BJ (cell line): ENCODE data around the gene SCG2. TPM values are rescaled to one million over a fixed set of nuclear protein-coding genes. Genes with fewer than 3 reads are reported as not detected.
A peak's percentile ranks its signal among the peaks of the same experiment; 100 is the strongest.

ENCODE experiments used
- CTCF ChIA-PET: fragments of 350-600 bp; formaldehyde crosslinking; extraction: SDS; loops from one replicate; lab custom pipeline; 2021; ENCODE audit warnings: antibody characterized with exemption, inconsistent platforms; lab: Yijun Ruan, JAX
- POLR2A ChIA-PET: fragments of 300-600 bp; sonication (Branson Sonifier 250); formaldehyde crosslinking; extraction: SDS; loops from one replicate; lab custom pipeline; 2021; ENCODE audit warnings: antibody characterized with exemption; lab: Charles Lee
- DNase-seq: peaks from one replicate; pipeline ENCODE4 v3.0.0-alpha.2; 2011; ENCODE audit warnings: low read depth
- H3K27me3 ChIP-seq: 2 replicates; pipeline ENCODE4 v1.6.0; 2011; ENCODE audit warnings: low read length; ENCODE audit not compliant: control insufficient read depth, insufficient read depth
- H3K36me3 ChIP-seq: 2 replicates; pipeline ENCODE4 v1.5.1; 2011; ENCODE audit warnings: low read length; ENCODE audit not compliant: control insufficient read depth, insufficient read depth
- H3K4me3 ChIP-seq: 2 replicates; pipeline ENCODE4 v1.5.1; 2011; ENCODE audit warnings: low read depth, mild to moderate bottlenecking, control low read depth, low read length
- CTCF ChIP-seq: IDR thresholded peaks from 2 replicates; pipeline ENCODE4 v1.5.1; 2011; ENCODE audit warnings: low read depth, mild to moderate bottlenecking, control low read depth, inconsistent platforms, low read length, moderate library complexity; ENCODE audit not compliant: insufficient read depth
- polyA plus RNA-seq: library from polyadenylated mRNA; depleted of rRNA; stranded (reverse); fragments of >200 nt; gene quantifications from 2 replicates; pipeline ENCODE4 v1.2.3, GENCODE V29; 2011

Gene SCG2
- polyA plus RNA-seq, 1 experiment = 0.26 TPM

GRCh38 chr2:223585666-223586065 is 16.5 kb downstream of the SCG2 start:
- DNase-seq = no peak
- no peaks in the 10 kb centered on the region for H3K27me3 ChIP-seq
- ChIA-PET POLR2A (interaction anchor here (0.6 to 1.0 kb wide), 2 partner anchors 11 to 125 kb away, joined by 3 read pairs; no protein-coding TSS in a partner anchor), CTCF (interaction anchor here (1.3 to 1.7 kb wide), 3 partner anchors 9 to 38 kb away, joined by 3 to 4 read pairs (median 3); no protein-coding TSS in a partner anchor)
- H3K36me3 ChIP-seq = no peaks in the 10 kb centered on the region
- no peak overlapping the region for H3K4me3 ChIP-seq
- TF ChIP-seq CTCF = no peak

GRCh38 chr2:223582001-223582400 is 20.2 kb downstream of the SCG2 start:
- no peak overlapping the region for H3K4me3 ChIP-seq
- no peak for DNase-seq
- no peaks in the 10 kb centered on the region for H3K36me3 ChIP-seq
- no peak for TF ChIP-seq CTCF
- CTCF ChIA-PET = no interaction called here
- POLR2A ChIA-PET = no interaction called here
- H3K27me3 ChIP-seq = no peaks in the 10 kb centered on the region

GRCh38 chr2:223580951-223581350 is 21.2 kb downstream of the SCG2 start:
- no peaks in the 10 kb centered on the region for H3K27me3 ChIP-seq
- no peak for DNase-seq
- no peaks in the 10 kb centered on the region for H3K36me3 ChIP-seq
- ChIA-PET POLR2A (no interaction called here), CTCF (interaction anchor here (0.9 to 1.1 kb wide), 2 partner anchors 19 to 217 kb away, joined by 3 read pairs; no protein-coding TSS in a partner anchor)
- no peak for TF ChIP-seq CTCF
- no peak overlapping the region for H3K4me3 ChIP-seq

- Histone ChIP-seq H3K36me3 (no peaks in the 10 kb centered on the region), H3K4me3 (no peak overlapping the region), H3K27me3 (no peaks in the 10 kb centered on the region)
- no peak for TF ChIP-seq CTCF
- ChIA-PET CTCF (no interaction called here), POLR2A (no interaction called here)
- DNase-seq = no peak
Observed at GRCh38 chr2:223578846-223579245, 23.3 kb downstream of the SCG2 start.

- Histone ChIP-seq H3K36me3 (no peaks in the 10 kb centered on the region), H3K27me3 (no peaks in the 10 kb centered on the region), H3K4me3 (no peak overlapping the region)
- peak; percentile 96 for DNase-seq
- ChIA-PET POLR2A (interaction anchor here (1.2 kb wide), 1 partner anchor 10 kb away, joined by 4 read pairs; no protein-coding TSS in a partner anchor), CTCF (interaction anchor here (1.2 to 1.7 kb wide), 3 partner anchors 24 to 115 kb away, joined by 3 to 5 read pairs (median 4); no protein-coding TSS in a partner anchor)
- no peak for TF ChIP-seq CTCF
Observed at GRCh38 chr2:223576873-223577272, 25.3 kb downstream of the SCG2 start.
